H1 (cell line): ENCODE data around the gene CSNK2A3. TPM values are rescaled to one million over a fixed set of nuclear protein-coding genes. Genes with fewer than 3 reads are reported as not detected.

ENCODE experiments used
- CTCF ChIA-PET: fragments of 300-600 bp; sonication (Branson Sonifier 250); formaldehyde crosslinking; loops from one replicate; lab custom pipeline; 2021; ENCODE audit not compliant: partially characterized antibody; lab: Charles Lee
- POLR2A ChIA-PET: fragments of 300-600 bp; sonication (Branson Sonifier 250); formaldehyde crosslinking; loops from one replicate; lab custom pipeline; 2021; ENCODE audit warnings: inconsistent platforms; ENCODE audit not compliant: partially characterized antibody; lab: Charles Lee
- DNase-seq, 2 experiments: peaks; one replicate each; pipeline versions ENCODE4 v3.0.0 to v3.0.0-alpha.2; 2010 to 2022; ENCODE audit warnings: low spot score in 2 of 2, low read depth in 1 of 2, mixed read lengths in 1 of 2
- FAIRE-seq: peaks from 2 replicates; lab custom pipeline; 2011; peaks lifted over from hg19 to GRCh38; lab: Jason Lieb, UNC
- H2AFZ ChIP-seq: 2 replicates; pipeline ENCODE4 v1.8.1; 2012; ENCODE audit warnings: low read length, inconsistent platforms
- H2AK5ac ChIP-seq: 2 replicates; pipeline ENCODE4 v1.6.1; 2013; ENCODE audit warnings: low read depth, low read length
- H2BK120ac ChIP-seq: replicated peaks from 2 replicates; pipeline ENCODE3; 2013; ENCODE audit warnings: low read depth, low read length, inconsistent platforms
- H2BK12ac ChIP-seq: 2 replicates; pipeline ENCODE4 v1.6.1; 2013; ENCODE audit warnings: low read depth, low read length
- H2BK15ac ChIP-seq: 2 replicates; pipeline ENCODE4 v1.6.1; 2013; ENCODE audit warnings: low read length
- H2BK20ac ChIP-seq: 2 replicates; pipeline ENCODE4 v1.6.1; 2013; ENCODE audit warnings: low read length
- H2BK5ac ChIP-seq: 2 replicates; pipeline ENCODE4 v1.6.1; 2013; ENCODE audit warnings: low read depth, low read length
- H3K14ac ChIP-seq: 2 replicates; pipeline ENCODE4 v1.6.1; 2013; ENCODE audit warnings: inconsistent platforms; ENCODE audit not compliant: insufficient read length
- H3K18ac ChIP-seq: 2 replicates; pipeline ENCODE4 v1.6.1; 2013; ENCODE audit warnings: low read length; ENCODE audit errors: extremely low read depth
- H3K23ac ChIP-seq: 2 replicates; pipeline ENCODE4 v1.6.1; 2013; ENCODE audit warnings: inconsistent platforms; ENCODE audit not compliant: insufficient read length
- H3K23me2 ChIP-seq: 2 replicates; pipeline ENCODE4 v1.6.1; 2013; ENCODE audit warnings: low read depth, low read length
- H3K27ac ChIP-seq: 2 replicates; pipeline ENCODE4 v1.6.1; 2011; ENCODE audit warnings: low read depth, low read length, inconsistent platforms
- H3K27me3 ChIP-seq, 4 experiments: replicated peaks in 1 of 4; 1 replicate in 1 of 4; 2 replicates in 3 of 4; pipeline versions ENCODE4 v1.6.1 to v1.8.1; 2011 to 2013; ENCODE audit warnings: low read length in 3 of 4, mild to moderate bottlenecking in 3 of 4, inconsistent platforms in 2 of 4, mixed read lengths in 2 of 4, moderate library complexity in 1 of 4; ENCODE audit not compliant: control insufficient read depth in 3 of 4, insufficient read depth in 3 of 4; ENCODE audit errors: extremely low read depth in 1 of 4
- H3K36me3 ChIP-seq, 4 experiments: 2 replicates each; pipeline versions ENCODE4 v1.6.1 to v1.8.1; 2011 to 2013; ENCODE audit warnings: mild to moderate bottlenecking in 4 of 4, low read length in 3 of 4, moderate library complexity in 2 of 4, control low read depth in 1 of 4, inconsistent platforms in 1 of 4; ENCODE audit not compliant: insufficient read depth in 4 of 4, control insufficient read depth in 2 of 4
- H3K4ac ChIP-seq: replicated peaks from 2 replicates; pipeline ENCODE3; 2013; ENCODE audit warnings: low read length, low read depth, mixed read lengths, inconsistent platforms; ENCODE audit not compliant: insufficient read length
- H3K4me1 ChIP-seq, 4 experiments: replicated peaks in 1 of 4; 1 replicate in 1 of 4; 2 replicates in 3 of 4; pipeline versions ENCODE4 v1.6.1 to v1.8.1; 2011 to 2013; ENCODE audit warnings: low read length in 3 of 4, inconsistent platforms in 2 of 4, mixed read lengths in 1 of 4; ENCODE audit not compliant: insufficient read depth in 4 of 4, control insufficient read depth in 3 of 4
- H3K4me2 ChIP-seq, 2 experiments: 2 replicates each; pipeline versions ENCODE4 v1.6.1 to v1.8.1; 2011 to 2013; ENCODE audit warnings: low read depth in 2 of 2, low read length in 2 of 2, control low read depth in 1 of 2, inconsistent platforms in 1 of 2, mild to moderate bottlenecking in 1 of 2; ENCODE audit not compliant: insufficient read depth in 1 of 2
- H3K4me3 ChIP-seq, 4 experiments: fragments of 200-600, 300-600 bp in 1 of 4; sonication (generic), shearing (Covaris generic), sonication (Bioruptor Twin) in 1 of 4; 2 replicates each; pipeline versions ENCODE4 v1.5.1 to v1.8.1; 2011 to 2016; ENCODE audit warnings: low read length in 4 of 4, low read depth in 3 of 4, control low read depth in 2 of 4, inconsistent platforms in 2 of 4, mild to moderate bottlenecking in 2 of 4, mixed read lengths in 1 of 4, moderate library complexity in 1 of 4; ENCODE audit not compliant: insufficient read depth in 2 of 4; ENCODE audit errors: extremely low read depth in 1 of 4
- H3K56ac ChIP-seq: replicated peaks from 2 replicates; pipeline ENCODE3; 2013; ENCODE audit warnings: low read depth, mild to moderate bottlenecking, mixed read lengths, low read length, inconsistent platforms; ENCODE audit not compliant: insufficient read length
- H3K79me1 ChIP-seq: 2 replicates; pipeline ENCODE4 v1.6.1; 2013; ENCODE audit warnings: low read depth, low read length, control low read depth
- H3K79me2 ChIP-seq, 2 experiments: 2 replicates each; pipeline versions ENCODE4 v1.6.1 to v1.8.1; 2012 to 2013; ENCODE audit warnings: low read length in 2 of 2, mild to moderate bottlenecking in 2 of 2, inconsistent platforms in 1 of 2; ENCODE audit not compliant: insufficient read depth in 2 of 2, control insufficient read depth in 1 of 2
- H3K9ac ChIP-seq, 4 experiments: replicated peaks in 1 of 4; 1 replicate in 1 of 4; 2 replicates in 3 of 4; pipeline versions ENCODE4 v1.6.1 to v1.8.1; 2011 to 2013; ENCODE audit warnings: low read depth in 3 of 4, low read length in 3 of 4, control low read depth in 2 of 4, mild to moderate bottlenecking in 2 of 4, moderate library complexity in 2 of 4, inconsistent platforms in 1 of 4; ENCODE audit errors: extremely low read depth in 1 of 4
- H3K9me3 ChIP-seq, 2 experiments: 2 replicates each; pipeline versions ENCODE4 v1.6.1 to v1.8.1; 2012 to 2013; ENCODE audit warnings: mild to moderate bottlenecking in 2 of 2, moderate library complexity in 2 of 2, control low read depth in 1 of 2, inconsistent platforms in 1 of 2, low read depth in 1 of 2, low read length in 1 of 2, mixed read lengths in 1 of 2; ENCODE audit not compliant: insufficient read depth in 2 of 2
- H4K20me1 ChIP-seq, 2 experiments: replicated peaks in 1 of 2; 2 replicates each; pipeline versions ENCODE3 to v1.8.1; 2011 to 2013; ENCODE audit warnings: inconsistent platforms in 2 of 2, low read length in 2 of 2, mild to moderate bottlenecking in 1 of 2; ENCODE audit not compliant: insufficient read depth in 2 of 2, control insufficient read depth in 1 of 2
- H4K5ac ChIP-seq: 2 replicates; pipeline ENCODE4 v1.6.1; 2013; ENCODE audit warnings: low read length, low read depth, mixed read lengths, inconsistent platforms; ENCODE audit not compliant: insufficient read length
- H4K8ac ChIP-seq: 2 replicates; pipeline ENCODE4 v1.8.0; 2013; ENCODE audit warnings: mild to moderate bottlenecking, moderate library complexity, low read length, inconsistent platforms; ENCODE audit not compliant: insufficient read depth; ENCODE audit errors: extremely low read depth
- H4K91ac ChIP-seq: replicated peaks from 2 replicates; pipeline ENCODE3; 2013; ENCODE audit warnings: low read length, mixed read lengths, inconsistent platforms; ENCODE audit not compliant: insufficient read length
- E2F6 ChIP-seq: IDR thresholded peaks from 2 replicates; pipeline ENCODE4 v1.6.1; 2012; ENCODE audit warnings: inconsistent platforms
- WGBS, 2 experiments: shearing (Covaris generic) in 1 of 2; methylation state at CpG; one replicate each; pipeline versions ENCODE4 v1.1.6 to v1.1.7; 2013 to 2015; ENCODE audit warnings: low lambda C conversion rate in 2 of 2, mixed read lengths in 2 of 2, inconsistent platforms in 1 of 2, low coverage in 1 of 2, missing lambda C conversion rate in 1 of 2; ENCODE audit not compliant: insufficient replicate concordance in 2 of 2, insufficient coverage in 1 of 2, insufficient read length in 1 of 2; ENCODE audit errors: extremely low coverage in 1 of 2, missing lambda C conversion rate in 1 of 2; 5-methylcytosine and 5-hydroxymethylcytosine counted together
- polyA plus RNA-seq, 7 experiments: library from polyadenylated mRNA; depleted of rRNA in 3 of 7; stranded (reverse) in 5 of 7; unstranded in 2 of 7; fragments of >200 nt in 5 of 7; fragments of 200-250 nt in 2 of 7; gene quantifications; 1 replicate in 5 of 7; 2 replicates in 1 of 7; 4 replicates in 1 of 7; pipeline versions ENCODE4 v1.2.1 to v1.2.3, GENCODE V29; 2011 to 2013; ENCODE audit warnings: missing spikeins in 2 of 7, mixed read lengths in 2 of 7
- total RNA-seq: library from RNA; stranded (reverse); fragmentation: NEBNext Ultra II Directional; extraction: Animal tissue kit (Norgen Biotek cat#: 25700); gene quantifications from 2 replicates; pipeline ENCODE4 v1.2.1, GENCODE V29; 2021

The CSNK2A3 gene
- total and polyA plus RNA-seq, 2 of the 8 experiments (the other 6 are each of a cell fraction or from before 2014, with no cell fraction given) = 0.69 to 1.0 TPM

GRCh38 chr11:11309906-11310305, 43.1 kb downstream of the CSNK2A3 start:
- Histone ChIP-seq H3K56ac (no peak overlapping the region), H4K5ac (no peak overlapping the region), H2BK20ac (no peak overlapping the region), H3K4ac (no peak overlapping the region), H2BK15ac (no peak overlapping the region), H3K4me3 (no peak overlapping the region), H3K79me1 (no peaks in the 10 kb centered on the region), H3K4me2 (no peak overlapping the region), H3K18ac (no peak overlapping the region), H3K27me3 (no peaks in the 10 kb centered on the region), H4K91ac (no peak overlapping the region), H3K4me1 (no peaks in the 10 kb centered on the region), H2BK5ac (no peak overlapping the region), H4K8ac (no peak overlapping the region), H3K36me3 (no peaks in the 10 kb centered on the region), H2AK5ac (no peak overlapping the region), H4K20me1 (no peaks in the 10 kb centered on the region), H2AFZ (no peak overlapping the region), H3K23me2 (no peaks in the 10 kb centered on the region), H3K23ac (no peak overlapping the region), H3K14ac (no peak overlapping the region), H2BK120ac (no peak overlapping the region), H3K79me2 (no peaks in the 10 kb centered on the region), H3K9ac (no peak overlapping the region), H2BK12ac (no peak overlapping the region), H3K9me3 (no peaks in the 10 kb centered on the region), H3K27ac (no peak overlapping the region)
- no peak for DNase-seq
- POLR2A ChIA-PET = no interaction called here
- no peak for FAIRE-seq
- CTCF ChIA-PET = no interaction called here
- WGBS, 2 experiments = 80% methylated on average over 2 of the region's 2 CpGs; no CpG with 5 or more reads in 1 of the 2 experiments
- TF ChIP-seq E2F6 = no peak
